B cell (primary cell): ENCODE measurements around the gene TMBIM1. TPM values are rescaled to one million over a fixed set of nuclear protein-coding genes. Genes with fewer than 3 reads are reported as not detected.

Experiments used
- ATAC-seq: fragments of 200-7000 bp; cut with Tn5 transposase; one replicate; pipeline ENCODE4 v1.10.0; 2021; ENCODE audit warnings: low read depth, mild to moderate bottlenecking, moderate number of reproducible peaks, moderate library complexity
- CTCF ChIA-PET: fragments of 350-600 bp; sonication (Branson Sonifier 250); formaldehyde crosslinking; loops from one replicate; lab custom pipeline; 2021; ENCODE audit warnings: antibody characterized with exemption, inconsistent platforms; lab: Charles Lee
- POLR2A ChIA-PET: fragments of 350-600 bp; sonication (Branson Sonifier 250); formaldehyde crosslinking; loops from one replicate; lab custom pipeline; 2021; ENCODE audit warnings: antibody characterized with exemption; lab: Charles Lee
- DNase-seq: peaks from one replicate; pipeline ENCODE4 v3.0.0; 2013
- H2AFZ ChIP-seq: 2 replicates; pipeline ENCODE4 v1.6.1; 2012; ENCODE audit warnings: mild to moderate bottlenecking, low read depth, low read length; ENCODE audit not compliant: insufficient read depth, poor library complexity, severe bottlenecking
- H3K27ac ChIP-seq, 2 donors: 1 replicate in 1 of 2; 2 replicates in 1 of 2; pipeline ENCODE4 v1.5.1; 2012 to 2013; ENCODE audit warnings: low read length in 2 of 2, mild to moderate bottlenecking in 2 of 2, moderate library complexity in 1 of 2
- H3K27me3 ChIP-seq, 4 experiments: fragments of 200-600 bp in 1 of 4; sonication (generic) in 1 of 4; replicated peaks in 1 of 4; 1 replicate in 2 of 4; 2 replicates in 2 of 4; pipeline versions ENCODE4 v1.6.1 to v1.7.0; 2013 to 2016; ENCODE audit warnings: low read length in 3 of 4, mild to moderate bottlenecking in 2 of 4, mixed read lengths in 1 of 4, moderate library complexity in 1 of 4; ENCODE audit not compliant: insufficient read depth in 4 of 4, control insufficient read depth in 3 of 4; ENCODE audit errors: control extremely low read depth in 1 of 4
- H3K36me3 ChIP-seq, 2 experiments: replicated peaks in 1 of 2; 1 replicate in 1 of 2; 2 replicates in 1 of 2; pipeline versions ENCODE4 v1.6.1 to v1.7.1; 2013; ENCODE audit warnings: low read length in 1 of 2; ENCODE audit not compliant: insufficient read depth in 2 of 2, control insufficient read depth in 1 of 2; ENCODE audit errors: control extremely low read depth in 1 of 2, extremely low read depth in 1 of 2
- H3K4me1 ChIP-seq, 2 donors: fragments of 200-600 bp in 1 of 2; sonication (generic) in 1 of 2; 1 replicate in 1 of 2; 2 replicates in 1 of 2; pipeline versions ENCODE4 v1.5.1 to v1.6.1; 2013 to 2017; ENCODE audit warnings: low read length in 2 of 2; ENCODE audit not compliant: control insufficient read depth in 2 of 2, insufficient read depth in 2 of 2
- H3K4me2 ChIP-seq: replicated peaks from 2 replicates; pipeline ENCODE3; 2012; ENCODE audit warnings: mild to moderate bottlenecking, low read depth, low read length; ENCODE audit not compliant: poor library complexity, severe bottlenecking
- H3K4me3 ChIP-seq, 5 experiments: fragments of 200-600 bp in 1 of 5; sonication (generic) in 1 of 5; 1 replicate in 3 of 5; 2 replicates in 2 of 5; pipeline versions ENCODE4 v1.5.1 to v1.7.0; 2011 to 2016; ENCODE audit warnings: low read length in 4 of 5, mild to moderate bottlenecking in 4 of 5, low read depth in 2 of 5, control low read depth in 1 of 5, moderate library complexity in 1 of 5; ENCODE audit not compliant: insufficient read depth in 1 of 5; ENCODE audit errors: control extremely low read depth in 1 of 5, extremely low read depth in 1 of 5
- H3K79me2 ChIP-seq: fragments of 200-600 bp; sonication (generic); one replicate; pipeline ENCODE4 v1.6.0; 2016; ENCODE audit warnings: low read length; ENCODE audit not compliant: control insufficient read depth, insufficient read depth
- H3K9ac ChIP-seq: fragments of 200-600 bp; sonication (generic); 2 replicates; pipeline ENCODE4 v1.6.1; 2017; ENCODE audit warnings: mild to moderate bottlenecking, low read length, moderate library complexity
- H3K9me3 ChIP-seq, 3 donors: one replicate each; pipeline versions ENCODE4 v1.6.1 to v1.7.1; 2013; ENCODE audit warnings: low read length in 2 of 3; ENCODE audit not compliant: control insufficient read depth in 2 of 3, insufficient read depth in 1 of 3; ENCODE audit errors: control extremely low read depth in 1 of 3
- H4K20me1 ChIP-seq: 2 replicates; pipeline ENCODE4 v1.6.0; 2012; ENCODE audit warnings: mild to moderate bottlenecking, low read length; ENCODE audit not compliant: insufficient read depth, control insufficient read depth, poor library complexity, severe bottlenecking
- H3K27ac Mint-ChIP-seq: one replicate; pipeline ENCODE4 v1.8.0; 2021; ENCODE audit warnings: mixed read lengths
- H3K27me3 Mint-ChIP-seq: one replicate; pipeline ENCODE4 v1.8.0; 2021; ENCODE audit warnings: mixed read lengths
- H3K4me1 Mint-ChIP-seq: one replicate; pipeline ENCODE4 v1.8.0; 2021; ENCODE audit warnings: mixed read lengths
- H3K4me3 Mint-ChIP-seq: one replicate; pipeline ENCODE4 v1.8.0; 2021; ENCODE audit warnings: mixed read lengths
- H3K9me3 Mint-ChIP-seq: one replicate; pipeline ENCODE4 v1.8.0; 2022; ENCODE audit warnings: mixed read lengths; ENCODE audit not compliant: insufficient read depth
- EZH2 ChIP-seq: IDR thresholded peaks from 2 replicates; pipeline ENCODE4 v1.6.1; 2012; ENCODE audit warnings: borderline replicate concordance, low read depth, mild to moderate bottlenecking, moderate library complexity, low read length; ENCODE audit not compliant: insufficient read depth, poor library complexity, severe bottlenecking
- WGBS: methylation state at CpG from one replicate; pipeline ENCODE4 v1.1.5; 2013; ENCODE audit warnings: missing lambda C conversion rate; ENCODE audit not compliant: insufficient coverage; 5-methylcytosine and 5-hydroxymethylcytosine counted together
- intact Hi-C: fragments of 100-400 bp; cut with micrococcal nuclease; formaldehyde crosslinking; loops from one replicate; pipeline ENCODE4 v1.10.0; 2022
- polyA plus RNA-seq: library from polyadenylated mRNA; depleted of rRNA; stranded (reverse); fragments of >200 nt; gene quantifications from 2 replicates; pipeline ENCODE4 v1.2.3, GENCODE V29; 2012
- total RNA-seq, 2 donors: library from RNA; stranded (reverse); fragments of 120-200 nt in 1 of 2; gene quantifications; 1 replicate in 1 of 2; 2 replicates in 1 of 2; pipeline versions ENCODE4 v1.2.3 to v1.2.4, GENCODE V29; 2013 to 2022
- TF ChIP-seq, protein P1 (sequence below): fragments of 200-600 bp; IDR thresholded peaks from one replicate; pipeline ENCODE4 v1.8.0; 2022; ENCODE audit warnings: antibody characterized with exemption, mild to moderate bottlenecking

TMBIM1 gene
- total and polyA plus RNA-seq, 2 donors (not counting 1 experiment from before 2014, with no cell fraction given), result 68.7 to 137 TPM

DNA sequence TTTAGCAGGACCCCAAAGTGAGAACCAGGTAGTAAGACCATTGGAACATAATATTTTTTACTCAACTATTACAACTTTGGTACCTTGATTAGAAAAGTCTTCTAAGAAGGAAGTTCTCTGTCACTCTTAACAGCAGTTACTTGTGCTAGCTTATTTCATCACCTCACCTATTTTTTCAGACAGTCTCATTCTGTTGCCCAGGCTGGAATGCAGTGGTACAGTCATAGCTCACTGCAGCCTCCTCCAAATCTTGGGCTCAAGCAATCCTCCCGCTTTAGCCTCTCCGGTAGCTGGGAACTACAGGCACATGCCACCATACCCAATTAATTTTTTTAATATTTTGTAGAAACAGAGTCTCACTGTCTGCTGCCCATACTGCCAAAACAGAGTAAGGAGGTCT lies 57.3 kb downstream of the TMBIM1 start:
- intact Hi-C loops, result no loop called here
- no peaks in the 10 kb centered on the region for H3K27me3 ChIP-seq
- peaks cover 11 to 12% of the 10 kb centered on the region in 2 donors for H3K4me1 ChIP-seq
- Mint-ChIP-seq H3K4me1 (peaks cover 14% of the 10 kb centered on the region), H3K27ac (no peak overlapping the region), H3K9me3 (no peaks in the 10 kb centered on the region), H3K4me3 (no peak overlapping the region), H3K27me3 (no peaks in the 10 kb centered on the region)
- ATAC-seq (no peak), DNase-seq (no peak)
- ChIA-PET POLR2A (no interaction called here), CTCF (interaction anchor here (0.8 to 2.0 kb wide), 3 partner anchors 22 to 121 kb away, joined by 4 to 8 read pairs (median 4); no protein-coding TSS in a partner anchor)
- no peaks in the 10 kb centered on the region for H3K9me3 ChIP-seq
- no peak overlapping the region for H3K9ac ChIP-seq
- TF ChIP-seq, protein P1, sequence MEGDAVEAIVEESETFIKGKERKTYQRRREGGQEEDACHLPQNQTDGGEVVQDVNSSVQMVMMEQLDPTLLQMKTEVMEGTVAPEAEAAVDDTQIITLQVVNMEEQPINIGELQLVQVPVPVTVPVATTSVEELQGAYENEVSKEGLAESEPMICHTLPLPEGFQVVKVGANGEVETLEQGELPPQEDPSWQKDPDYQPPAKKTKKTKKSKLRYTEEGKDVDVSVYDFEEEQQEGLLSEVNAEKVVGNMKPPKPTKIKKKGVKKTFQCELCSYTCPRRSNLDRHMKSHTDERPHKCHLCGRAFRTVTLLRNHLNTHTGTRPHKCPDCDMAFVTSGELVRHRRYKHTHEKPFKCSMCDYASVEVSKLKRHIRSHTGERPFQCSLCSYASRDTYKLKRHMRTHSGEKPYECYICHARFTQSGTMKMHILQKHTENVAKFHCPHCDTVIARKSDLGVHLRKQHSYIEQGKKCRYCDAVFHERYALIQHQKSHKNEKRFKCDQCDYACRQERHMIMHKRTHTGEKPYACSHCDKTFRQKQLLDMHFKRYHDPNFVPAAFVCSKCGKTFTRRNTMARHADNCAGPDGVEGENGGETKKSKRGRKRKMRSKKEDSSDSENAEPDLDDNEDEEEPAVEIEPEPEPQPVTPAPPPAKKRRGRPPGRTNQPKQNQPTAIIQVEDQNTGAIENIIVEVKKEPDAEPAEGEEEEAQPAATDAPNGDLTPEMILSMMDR, result no peak
- no peak for TF ChIP-seq EZH2
- H3K27ac ChIP-seq, result no peak overlapping the region
- H3K79me2 ChIP-seq, result peaks cover 71% of the 10 kb centered on the region
- H4K20me1 ChIP-seq, result peaks cover 61% of the 10 kb centered on the region
- WGBS, result no CpG with 5 or more reads among the region's 2 CpGs
- H3K4me2 ChIP-seq, result no peak overlapping the region
- no peak overlapping the region for H2AFZ ChIP-seq
- H3K36me3 ChIP-seq, result peaks cover 10 to 89% of the 10 kb centered on the region in 2 experiments
- no peak overlapping the region for H3K4me3 ChIP-seq

DNA sequence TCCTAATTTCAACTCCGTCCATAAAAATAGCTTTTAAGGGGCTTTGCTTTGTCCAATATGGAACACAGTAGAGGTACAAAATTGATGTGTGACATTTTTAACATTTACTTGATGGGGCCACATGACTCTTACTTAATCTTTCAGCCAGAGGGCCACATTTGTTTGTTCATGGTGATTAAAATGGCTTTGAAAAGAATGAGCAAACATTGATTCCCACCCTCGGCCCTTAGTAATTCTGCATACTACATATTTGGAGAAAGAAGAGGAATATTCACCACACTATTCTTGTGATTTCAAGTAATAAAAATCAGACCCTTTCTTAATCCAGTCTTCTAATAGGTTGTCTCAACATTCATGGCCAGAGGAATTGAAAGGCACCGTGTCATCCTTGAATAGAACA lies 57.8 kb downstream of the TMBIM1 start:
- no peak overlapping the region for H3K4me3 Mint-ChIP-seq
- H3K27me3 Mint-ChIP-seq, result no peaks in the 10 kb centered on the region
- H3K9me3 ChIP-seq, result no peaks in the 10 kb centered on the region
- peaks cover 70% of the 10 kb centered on the region for H3K79me2 ChIP-seq
- TF ChIP-seq, protein P1, result no peak
- TF ChIP-seq EZH2, result no peak
- ATAC-seq, result no peak
- H3K9me3 Mint-ChIP-seq, result no peaks in the 10 kb centered on the region
- H3K4me1 Mint-ChIP-seq, result peaks cover 17% of the 10 kb centered on the region
- H3K4me1 ChIP-seq, result peaks cover 15 to 16% of the 10 kb centered on the region in 2 donors
- ChIA-PET CTCF (interaction anchor here (0.8 to 2.0 kb wide), 3 partner anchors 23 to 122 kb away, joined by 4 to 8 read pairs (median 4); no protein-coding TSS in a partner anchor), POLR2A (no interaction called here)
- no peak overlapping the region for H3K4me3 ChIP-seq
- no peak for DNase-seq
- no peak overlapping the region for H3K27ac ChIP-seq
- no peak overlapping the region for H3K4me2 ChIP-seq
- peaks cover 10 to 94% of the 10 kb centered on the region in 2 experiments for H3K36me3 ChIP-seq
- H3K27ac Mint-ChIP-seq, result no peak overlapping the region
- WGBS, result 80% methylated on average over 1 of the region's 3 CpGs
- no peak overlapping the region for H3K9ac ChIP-seq
- peaks cover 62% of the 10 kb centered on the region for H4K20me1 ChIP-seq
- H3K27me3 ChIP-seq, result no peaks in the 10 kb centered on the region
- H2AFZ ChIP-seq, result no peak overlapping the region
- intact Hi-C loops, result no loop called here
